ENCODE measurements around the gene FREM2. TPM values are rescaled to one million over a fixed set of nuclear protein-coding genes. Genes with fewer than 3 reads are reported as not detected.

Gene FREM2
- total and polyA plus RNA-seq, 2 experiments from 2014 or later, result 6.1 to 51.4 TPM

- Histone ChIP-seq H3K4me1 (ENCODE audit: low read depth) (no peaks in the 10 kb centered on the region), H3K36me3 (no peaks in the 10 kb centered on the region), H3K27me3 (no peaks in the 10 kb centered on the region), H3K4me3 (no peak overlapping the region), H3K9me3 (ENCODE audit: low read depth) (no peaks in the 10 kb centered on the region), H3K27ac (no peak overlapping the region)
- TF ChIP-seq CTCF (IDR thresholded peaks at IDR 0.05; ENCODE audit: low read depth, low read length), result no peak
- DNase-seq (ENCODE audit: low read depth in 1 of 2, low spot score in 1 of 2), result no peak
Measured at GRCh38 chr13:38703255-38703654, 16.4 kb downstream of the FREM2 start.

GRCh38 chr13:38705365-38705764 lies 18.5 kb downstream of the FREM2 start:
- no peaks in the 10 kb centered on the region for H3K9me3 ChIP-seq (ENCODE audit: low read depth)
- no peak for TF ChIP-seq CTCF (IDR thresholded peaks at IDR 0.05; ENCODE audit: low read depth, low read length)

DNA sequence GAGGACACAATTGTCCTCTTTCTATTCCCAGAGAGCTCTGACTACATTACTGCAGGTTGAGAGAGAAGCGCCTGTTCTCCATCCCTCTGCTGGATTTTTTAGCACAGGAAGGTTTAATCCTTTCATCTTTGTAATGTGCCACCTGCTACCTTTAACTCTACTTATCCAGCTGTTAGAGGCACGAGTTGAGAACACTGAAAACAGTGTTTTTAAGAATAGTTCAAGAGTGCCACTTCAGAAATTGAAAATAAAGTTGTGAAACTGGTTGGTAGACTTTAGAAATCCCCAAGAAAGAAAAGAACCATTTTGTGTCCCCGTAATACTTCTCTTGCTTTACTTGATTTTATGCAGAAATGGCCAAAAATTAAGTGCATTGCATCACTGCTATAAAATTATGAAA lies 20.6 kb downstream of the FREM2 start:
- no peak for TF ChIP-seq CTCF (IDR thresholded peaks at IDR 0.05; ENCODE audit: low read depth, low read length)
- H3K4me3 ChIP-seq, result no peak overlapping the region
- no peaks in the 10 kb centered on the region for H3K36me3 ChIP-seq
- H3K27ac ChIP-seq, result no peak overlapping the region
- no peaks in the 10 kb centered on the region for H3K27me3 ChIP-seq
- DNase-seq (ENCODE audit: low read depth in 1 of 2, low spot score in 1 of 2), result no peak
- no peaks in the 10 kb centered on the region for H3K4me1 ChIP-seq (ENCODE audit: low read depth)
- no peaks in the 10 kb centered on the region for H3K9me3 ChIP-seq (ENCODE audit: low read depth)

More at GRCh38 chr13:38705365-38705764, 18.5 kb downstream of the FREM2 start:
- DNase-seq (ENCODE audit: low read depth in 1 of 2, low spot score in 1 of 2), result no peak
- H3K27me3 ChIP-seq, result no peaks in the 10 kb centered on the region
- no peak overlapping the region for H3K4me3 ChIP-seq
- no peaks in the 10 kb centered on the region for H3K36me3 ChIP-seq
- H3K27ac ChIP-seq, result no peak overlapping the region
- H3K4me1 ChIP-seq (ENCODE audit: low read depth), result no peaks in the 10 kb centered on the region

GRCh38 chr13:38713046-38713445 lies 26.2 kb downstream of the FREM2 start:
- no peak for TF ChIP-seq CTCF (IDR thresholded peaks at IDR 0.05; ENCODE audit: low read depth, low read length)
- H3K36me3 ChIP-seq, result no peaks in the 10 kb centered on the region
- H3K4me3 ChIP-seq, result no peak overlapping the region
- no peak overlapping the region for H3K27ac ChIP-seq
- no peaks in the 10 kb centered on the region for H3K9me3 ChIP-seq (ENCODE audit: low read depth)
- no peaks in the 10 kb centered on the region for H3K4me1 ChIP-seq (ENCODE audit: low read depth)
- H3K27me3 ChIP-seq, result no peaks in the 10 kb centered on the region
- no peak for DNase-seq (ENCODE audit: low read depth in 1 of 2, low spot score in 1 of 2)

- no peak for TF ChIP-seq CTCF (IDR thresholded peaks at IDR 0.05; ENCODE audit: low read depth, low read length)
- H3K36me3 ChIP-seq, result no peaks in the 10 kb centered on the region
Measured at GRCh38 chr13:38718374-38718773, 31.5 kb downstream of the FREM2 start.

DNA sequence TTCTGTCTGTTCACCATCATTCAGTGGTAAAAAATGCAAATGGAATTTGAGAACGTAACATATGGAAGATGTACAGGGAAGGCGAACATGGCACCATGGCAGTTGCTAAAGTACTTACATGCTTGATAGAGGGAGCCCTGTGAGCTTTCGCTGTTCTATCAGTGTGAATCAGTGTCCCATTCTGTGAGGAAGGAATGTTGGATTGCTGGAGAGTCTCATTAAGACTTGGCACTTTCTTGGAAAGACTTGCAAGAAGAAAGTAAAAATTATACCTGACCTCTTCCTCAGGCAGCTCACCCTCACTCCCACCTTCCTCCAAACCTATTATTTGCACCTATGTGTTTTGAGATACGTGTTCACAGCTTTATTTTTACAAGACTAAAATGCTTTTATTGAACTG lies 43.5 kb downstream of the FREM2 start:
- no peaks in the 10 kb centered on the region for H3K36me3 ChIP-seq
- peaks cover 3% of the 10 kb centered on the region for H3K4me1 ChIP-seq (ENCODE audit: low read depth)
- DNase-seq (ENCODE audit: low read depth in 1 of 2, low spot score in 1 of 2), result peak; percentile 1 to 10
- no peaks in the 10 kb centered on the region for H3K9me3 ChIP-seq (ENCODE audit: low read depth)
- no peaks in the 10 kb centered on the region for H3K27me3 ChIP-seq
- no peak overlapping the region for H3K27ac ChIP-seq
- H3K4me3 ChIP-seq, result no peak overlapping the region
- TF ChIP-seq CTCF (IDR thresholded peaks at IDR 0.05; ENCODE audit: low read depth, low read length), result no peak

More at GRCh38 chr13:38718374-38718773, 31.5 kb downstream of the FREM2 start:
- no peak for DNase-seq (ENCODE audit: low read depth in 1 of 2, low spot score in 1 of 2)
- no peaks in the 10 kb centered on the region for H3K9me3 ChIP-seq (ENCODE audit: low read depth)
- H3K4me3 ChIP-seq, result no peak overlapping the region
- H3K27ac ChIP-seq, result no peak overlapping the region
- no peaks in the 10 kb centered on the region for H3K27me3 ChIP-seq
- no peaks in the 10 kb centered on the region for H3K4me1 ChIP-seq (ENCODE audit: low read depth)

Measured in cardiac muscle cell (in vitro differentiated cells and primary cell).